ENCODE measurements around the gene PALM3.

DNA sequence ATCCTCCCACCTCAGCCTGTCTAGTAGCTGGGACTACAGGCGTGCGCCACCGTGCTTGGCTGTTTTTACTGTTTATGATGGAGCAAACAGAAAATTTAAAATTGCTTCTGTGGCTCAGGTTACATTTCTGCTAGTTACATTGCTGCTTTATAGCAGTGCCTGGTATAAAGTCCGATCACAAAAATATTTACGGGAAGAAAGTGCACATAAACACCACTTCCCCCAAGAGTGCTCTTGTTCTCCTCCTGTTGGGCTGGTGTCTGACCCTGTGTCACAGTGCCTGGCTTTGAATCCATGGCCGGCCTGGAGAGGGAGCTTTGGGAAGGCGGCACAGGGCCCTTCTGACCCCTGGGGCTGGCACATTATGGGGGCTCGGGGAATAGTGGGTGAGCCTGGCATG lies 43.8 kb upstream of the PALM3 start:
- no peak for TF ChIP-seq CTCF (conservative IDR thresholded peaks at IDR 0.05 in 1 of 2, IDR thresholded peaks at IDR 0.05 in 1 of 2; ENCODE audit: extremely low read depth in 1 of 2, insufficient read depth in 1 of 2, low read depth in 1 of 2, low read length in 2 of 2)
- TF ChIP-seq EZH2 (IDR thresholded peaks at IDR 0.05; ENCODE audit: borderline replicate concordance, low read length): no peak

All from mammary epithelial cell (primary cell).